Testis (tissue), 2 donors: ENCODE measurements around the gene ZNF141.

Source experiments
- CTCF ChIP-seq, 3 experiments: fragments of 450-650 bp in 2 of 3; fragments of 200-600 bp in 1 of 3; sonication (generic) in 1 of 3; IDR thresholded peaks; one replicate each; pipeline ENCODE4 v1.5.1; 2016 to 2019; ENCODE audit warnings: antibody characterized with exemption in 3 of 3, mild to moderate bottlenecking in 2 of 3, moderate library complexity in 1 of 3
- POLR2A ChIP-seq: fragments of 450-650 bp; IDR thresholded peaks from one replicate; pipeline ENCODE4 v1.6.1; 2017; ENCODE audit warnings: antibody characterized with exemption, mild to moderate bottlenecking, moderate library complexity

- no peak for TF ChIP-seq CTCF (IDR thresholded peaks at IDR 0.05)
- no peak for TF ChIP-seq POLR2A
Observed at GRCh38 chr4:404006-404405, 66.4 kb downstream of the ZNF141 start.
